GM13977 (cell line): ENCODE results near the gene ARHGAP22.

ENCODE experiments used
- DNase-seq: peaks from one replicate; pipeline ENCODE4 v3.0.0; 2012; ENCODE audit warnings: low spot score
- in situ Hi-C: fragments of 300-500 bp; cut with MboI; formaldehyde crosslinking; loops from one replicate; pipeline ENCODE4 v1.12.0; 2022; ENCODE audit warnings: low sequenced_read_pairs, low pct_unique_long_range_greater_than_20kb, mixed read lengths, inconsistent platforms; ENCODE audit not compliant: unreplicated experiment
- TF ChIP-seq, protein P1 (sequence below): IDR thresholded peaks from 2 replicates; pipeline ENCODE4 v1.5.1; 2012; ENCODE audit warnings: mild to moderate bottlenecking, control low read depth; ENCODE audit not compliant: insufficient read depth; ENCODE audit errors: extremely low read depth, missing control alignments

Gene ARHGAP22

DNA sequence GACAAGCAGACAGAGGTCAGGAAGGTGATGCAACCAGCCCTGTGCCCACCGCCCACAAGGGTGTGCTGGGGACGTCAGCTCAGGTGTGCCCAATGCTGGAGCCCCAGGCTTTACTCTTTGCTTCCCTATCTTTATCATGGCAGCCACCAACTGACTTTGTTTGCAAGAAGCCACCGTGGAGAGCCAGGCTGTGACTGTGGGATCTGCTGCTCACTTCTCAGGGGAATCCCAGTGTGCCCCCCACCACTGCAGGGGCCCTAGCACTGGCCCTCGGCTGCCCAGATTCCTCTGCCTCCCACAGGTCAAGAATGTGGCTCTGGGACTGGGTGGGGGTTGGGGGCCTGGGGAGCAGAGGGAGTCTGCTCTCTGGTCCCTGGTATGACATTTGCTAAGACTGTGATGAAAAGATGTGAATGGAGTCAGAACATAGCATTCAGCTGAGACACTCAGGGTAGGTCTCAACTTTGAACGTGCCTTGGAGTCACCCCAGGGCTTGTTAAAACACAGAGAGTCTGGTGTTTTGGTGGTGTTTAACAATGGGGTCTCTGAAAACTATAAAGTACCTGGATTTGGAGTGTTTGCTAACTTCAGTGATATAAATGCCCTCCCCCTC lies 47.3 kb downstream of the ARHGAP22 start:
- TF ChIP-seq, protein P1, sequence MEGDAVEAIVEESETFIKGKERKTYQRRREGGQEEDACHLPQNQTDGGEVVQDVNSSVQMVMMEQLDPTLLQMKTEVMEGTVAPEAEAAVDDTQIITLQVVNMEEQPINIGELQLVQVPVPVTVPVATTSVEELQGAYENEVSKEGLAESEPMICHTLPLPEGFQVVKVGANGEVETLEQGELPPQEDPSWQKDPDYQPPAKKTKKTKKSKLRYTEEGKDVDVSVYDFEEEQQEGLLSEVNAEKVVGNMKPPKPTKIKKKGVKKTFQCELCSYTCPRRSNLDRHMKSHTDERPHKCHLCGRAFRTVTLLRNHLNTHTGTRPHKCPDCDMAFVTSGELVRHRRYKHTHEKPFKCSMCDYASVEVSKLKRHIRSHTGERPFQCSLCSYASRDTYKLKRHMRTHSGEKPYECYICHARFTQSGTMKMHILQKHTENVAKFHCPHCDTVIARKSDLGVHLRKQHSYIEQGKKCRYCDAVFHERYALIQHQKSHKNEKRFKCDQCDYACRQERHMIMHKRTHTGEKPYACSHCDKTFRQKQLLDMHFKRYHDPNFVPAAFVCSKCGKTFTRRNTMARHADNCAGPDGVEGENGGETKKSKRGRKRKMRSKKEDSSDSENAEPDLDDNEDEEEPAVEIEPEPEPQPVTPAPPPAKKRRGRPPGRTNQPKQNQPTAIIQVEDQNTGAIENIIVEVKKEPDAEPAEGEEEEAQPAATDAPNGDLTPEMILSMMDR: no peak
- DNase-seq: no peak
- in situ Hi-C loops: no loop called here

DNA sequence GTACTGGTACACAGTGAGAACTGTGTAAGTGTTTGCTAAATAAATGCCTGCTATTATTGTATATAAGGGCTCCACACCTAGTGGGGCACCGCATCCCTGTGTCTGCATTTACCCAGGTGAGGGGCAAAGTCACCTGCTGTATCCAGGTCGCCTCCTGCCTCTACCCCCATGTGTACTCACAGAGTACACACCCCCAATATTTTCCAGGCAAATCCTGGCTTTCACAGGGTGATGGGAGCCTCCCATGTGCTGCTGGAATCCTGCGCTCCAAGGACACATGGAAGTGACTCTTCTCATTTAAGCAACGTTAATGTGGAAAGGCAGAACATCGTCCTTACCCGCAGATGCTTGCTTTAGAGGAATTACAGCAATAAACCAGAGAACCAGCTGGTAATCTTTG lies 48.2 kb downstream of the ARHGAP22 start:
- in situ Hi-C loops: no loop called here
- TF ChIP-seq, protein P1: no peak
- DNase-seq: no peak

DNA sequence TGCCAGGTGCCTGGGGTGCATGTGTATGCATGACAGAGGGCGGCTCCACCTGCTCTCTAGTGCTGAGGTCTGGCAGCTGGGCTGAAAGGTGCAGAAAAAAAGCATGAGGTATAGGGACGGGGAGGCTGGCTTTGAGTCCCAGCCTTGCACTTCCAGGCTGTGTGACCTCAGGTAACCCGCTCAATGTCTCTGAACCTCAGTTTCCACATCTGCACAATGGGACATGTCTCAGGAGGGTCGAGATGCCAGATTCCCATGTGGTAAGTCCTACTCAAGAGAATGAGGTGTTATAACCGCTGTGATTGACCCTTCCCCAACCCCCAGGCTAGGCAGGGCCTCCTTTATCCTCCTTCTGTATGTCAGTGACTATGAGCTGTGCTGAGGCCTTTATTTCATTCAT lies 48.8 kb downstream of the ARHGAP22 start:
- in situ Hi-C loops: no loop called here
- no peak for DNase-seq
- TF ChIP-seq, protein P1: no peak

DNA sequence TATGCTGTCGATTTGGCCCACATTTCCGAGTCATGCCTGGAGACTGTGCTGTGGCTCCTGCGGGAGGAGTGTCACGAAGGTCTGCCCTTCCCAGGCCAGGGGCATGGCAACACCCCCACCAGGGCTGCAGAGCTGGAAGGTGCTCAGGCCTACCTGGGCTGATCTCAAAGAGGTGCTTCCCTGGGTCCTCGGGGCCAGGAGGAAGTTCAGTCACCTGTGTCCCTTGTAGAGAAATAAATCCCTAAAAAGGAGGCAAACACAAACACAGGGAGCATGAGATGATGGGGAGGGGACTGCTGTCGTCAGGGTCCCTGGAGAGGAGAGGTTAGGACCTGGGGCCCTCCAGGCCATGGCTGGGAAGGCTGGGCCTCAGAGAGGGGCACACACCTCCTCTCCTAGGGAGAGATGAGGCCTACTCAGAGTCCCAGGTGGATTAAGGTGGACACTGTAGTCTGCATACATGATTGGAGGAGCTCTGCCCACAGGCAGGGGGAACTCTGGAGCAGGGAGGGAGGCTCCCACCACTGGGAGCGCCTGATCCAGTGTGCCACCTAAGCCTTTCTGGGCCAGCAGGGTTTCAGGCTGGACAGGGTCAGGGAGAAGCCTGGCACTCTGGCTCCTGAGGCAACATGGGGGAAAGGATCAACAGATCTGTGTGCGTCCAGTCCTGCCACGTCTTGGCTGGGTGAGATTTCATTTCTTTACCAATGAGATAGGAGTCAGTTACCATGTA lies 49.4 kb downstream of the ARHGAP22 start:
- DNase-seq: no peak
- TF ChIP-seq, protein P1: no peak
- in situ Hi-C loops: no loop called here

DNA sequence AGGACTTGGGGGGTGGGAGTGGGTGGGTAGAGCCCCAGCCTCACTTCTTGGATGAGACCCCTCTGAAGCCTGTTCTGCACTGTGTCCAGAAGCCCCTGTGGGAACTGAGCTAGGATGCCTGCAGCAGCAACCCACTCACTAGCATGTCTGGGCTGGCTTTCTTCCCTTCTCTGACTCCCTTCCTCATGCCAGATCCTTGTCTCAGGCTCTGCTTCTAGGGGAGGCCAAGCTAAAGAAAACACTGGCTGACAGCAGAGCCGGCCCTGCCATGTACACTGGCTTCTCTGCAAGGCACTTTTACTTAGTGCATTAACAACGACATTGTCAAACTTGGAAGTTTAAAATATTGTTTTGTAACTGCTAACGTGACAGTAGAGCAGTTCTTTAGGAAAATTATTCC lies 50.2 kb downstream of the ARHGAP22 start:
- TF ChIP-seq, protein P1: no peak
- DNase-seq: no peak
- in situ Hi-C loops: loop anchor here (5.0 kb wide), 1 partner anchor 103 kb away; no protein-coding TSS in a partner anchor

DNA sequence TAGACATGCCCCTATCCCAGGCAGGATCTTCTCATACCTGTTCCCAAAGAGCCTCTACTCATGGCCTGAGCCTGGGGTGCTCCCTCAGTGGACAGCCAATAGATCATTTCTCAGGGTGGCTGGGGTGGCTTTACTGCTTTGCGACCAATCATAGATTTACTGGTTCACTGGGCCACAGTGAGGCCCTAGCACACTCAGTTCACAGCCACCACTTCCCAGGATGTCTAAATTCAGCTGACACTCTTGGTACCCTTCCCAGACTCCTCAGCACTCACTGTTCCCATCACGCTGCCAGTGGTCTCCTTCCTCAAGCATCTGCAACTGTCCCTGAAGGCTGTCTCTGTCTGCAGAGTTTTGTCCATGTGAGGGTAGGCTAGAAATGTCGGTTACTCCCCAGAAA lies 50.6 kb downstream of the ARHGAP22 start:
- TF ChIP-seq, protein P1: no peak
- in situ Hi-C loops: loop anchor here (5.0 kb wide), 1 partner anchor 103 kb away; no protein-coding TSS in a partner anchor
- no peak for DNase-seq
